Measurements from ENCODE around the gene BTN1A1. TPM values are rescaled to one million over a fixed set of nuclear protein-coding genes. Genes with fewer than 3 reads are reported as not detected.
A peak's percentile ranks its signal among the peaks of the same experiment; 100 is the strongest.

Gene BTN1A1
- total and polyA plus RNA-seq, 9 of the 15 experiments (the other 6 are each of a cell fraction or from before 2014, with no cell fraction given) = 0.01 to 0.15 (median 0.06) TPM; not detected in 4

DNA sequence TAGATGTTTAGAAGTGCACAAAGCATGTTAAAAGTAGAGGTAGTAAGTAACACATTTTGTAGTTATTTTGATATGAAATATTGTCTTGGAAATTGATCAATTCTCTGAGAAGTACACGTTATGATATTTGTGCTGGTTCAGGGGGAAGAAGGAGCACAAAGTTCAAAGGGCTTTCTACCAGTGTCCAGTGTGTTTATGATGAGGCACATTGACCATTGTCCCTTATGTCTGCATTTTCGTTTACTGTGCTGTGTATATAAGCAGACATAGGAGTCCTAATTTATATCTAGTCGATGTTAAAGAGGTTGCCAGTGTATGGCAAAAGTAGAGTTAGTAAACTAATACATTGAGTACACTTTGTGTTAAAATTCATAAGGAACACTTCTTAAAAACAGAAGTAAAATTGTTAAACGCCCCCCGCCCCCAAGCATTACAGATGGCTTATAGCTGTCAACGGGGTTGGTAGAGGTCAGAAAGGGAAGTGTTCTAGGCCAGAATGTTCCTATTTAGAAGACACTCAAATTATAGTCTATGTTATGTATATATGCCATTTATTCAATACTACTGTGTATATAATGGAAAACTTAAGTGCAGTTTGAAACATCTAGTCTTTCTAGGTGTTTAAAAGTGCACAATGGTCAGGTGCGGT lies 24.7 kb downstream of the BTN1A1 start:
- BruUV-seq (replicated peaks) = no TSS peak
- Histone ChIP-seq H3K79me2 (ENCODE audit: control insufficient read depth, insufficient read depth, low read length) (peaks cover 38% of the 10 kb centered on the region), H3K9ac (ENCODE audit: insufficient read depth in 1 of 2, low read depth in 2 of 2, low read length in 2 of 2) (peak overlapping the region in 1 of 2 experiments; percentile 96; a peak in 1 of 4 replicates), H3K36me3 (ENCODE audit: control insufficient read depth, insufficient read depth, low read length) (no peaks in the 10 kb centered on the region; the same call in 2 of the 3 replicates), H3K4me2 (ENCODE audit: insufficient read depth, low read length) (peak overlapping the region; percentile 94), H4K20me1 (replicated peaks; ENCODE audit: control insufficient read depth, insufficient read depth, low read length) (no peaks in the 10 kb centered on the region), H3K9me3 (replicated peaks; ENCODE audit: control insufficient read depth, insufficient read depth, low read depth, low read length) (no peaks in the 10 kb centered on the region), H3K4me3 (no peak overlapping the region), H2AFZ (ENCODE audit: low read depth, low read length) (no peak overlapping the region), H3K4me1 (replicated peaks in 1 of 2; ENCODE audit: control insufficient read depth in 2 of 2, insufficient read depth in 2 of 2, low read length in 2 of 2) (peaks cover 13 to 20% of the 10 kb centered on the region in 2 experiments; a peak in 4 of 5 replicates), H3K27ac (ENCODE audit: extremely low read depth, low read depth, low read length) (peak overlapping the region; percentile 98; the same call in 2 of the 3 replicates), H3K27me3 (ENCODE audit: control insufficient read depth in 2 of 2, insufficient read depth in 2 of 2, low read length in 2 of 2) (no peaks in the 10 kb centered on the region), H3K9me1 (ENCODE audit: control insufficient read depth, insufficient read depth, low read length) (no peaks in the 10 kb centered on the region)
- POLR2A ChIA-PET = interaction anchor here (0.8 to 1.6 kb wide), 8 partner anchors 8 to 608 kb away, joined by 3 to 17 read pairs (median 3); a partner anchor contains a TSS
- DNase-seq (ENCODE audit: extremely low read depth in 1 of 4, low spot score in 3 of 4) = no peak
- WGBS (ENCODE audit: insufficient coverage, low coverage, missing lambda C conversion rate) = 46% methylated on average over 7 of the region's 7 CpGs
- FAIRE-seq = no peak
- intact Hi-C loops (cut with micrococcal nuclease) (no loop called here), in situ Hi-C loops (cut with MboI) (no loop called here)
- CTCF ChIA-PET (ENCODE audit: low intra/inter-chr PET ratio) = no interaction called here
- no peak for ATAC-seq
- no peak for TF ChIP-seq ZFP30 (CRISPR knock-in tag; IDR thresholded peaks at IDR 0.05; ENCODE audit: borderline replicate concordance)
- TF ChIP-seq, protein P1, sequence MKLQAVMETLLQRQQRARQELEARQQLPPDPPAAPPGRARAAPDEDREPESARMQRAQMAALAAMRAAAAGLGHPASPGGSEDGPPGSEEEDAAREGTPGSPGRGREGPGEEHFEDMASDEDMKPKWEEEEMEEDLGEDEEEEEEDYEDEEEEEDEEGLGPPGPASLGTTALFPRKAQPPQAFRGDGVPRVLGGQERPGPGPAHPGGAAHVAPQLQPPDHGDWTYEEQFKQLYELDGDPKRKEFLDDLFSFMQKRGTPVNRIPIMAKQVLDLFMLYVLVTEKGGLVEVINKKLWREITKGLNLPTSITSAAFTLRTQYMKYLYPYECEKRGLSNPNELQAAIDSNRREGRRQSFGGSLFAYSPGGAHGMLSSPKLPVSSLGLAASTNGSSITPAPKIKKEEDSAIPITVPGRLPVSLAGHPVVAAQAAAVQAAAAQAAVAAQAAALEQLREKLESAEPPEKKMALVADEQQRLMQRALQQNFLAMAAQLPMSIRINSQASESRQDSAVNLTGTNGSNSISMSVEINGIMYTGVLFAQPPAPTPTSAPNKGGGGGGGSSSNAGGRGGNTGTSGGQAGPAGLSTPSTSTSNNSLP (IDR thresholded peaks at IDR 0.05; ENCODE audit: borderline replicate concordance, low read depth, low read length) = no peak
- TF ChIP-seq, protein P2, sequence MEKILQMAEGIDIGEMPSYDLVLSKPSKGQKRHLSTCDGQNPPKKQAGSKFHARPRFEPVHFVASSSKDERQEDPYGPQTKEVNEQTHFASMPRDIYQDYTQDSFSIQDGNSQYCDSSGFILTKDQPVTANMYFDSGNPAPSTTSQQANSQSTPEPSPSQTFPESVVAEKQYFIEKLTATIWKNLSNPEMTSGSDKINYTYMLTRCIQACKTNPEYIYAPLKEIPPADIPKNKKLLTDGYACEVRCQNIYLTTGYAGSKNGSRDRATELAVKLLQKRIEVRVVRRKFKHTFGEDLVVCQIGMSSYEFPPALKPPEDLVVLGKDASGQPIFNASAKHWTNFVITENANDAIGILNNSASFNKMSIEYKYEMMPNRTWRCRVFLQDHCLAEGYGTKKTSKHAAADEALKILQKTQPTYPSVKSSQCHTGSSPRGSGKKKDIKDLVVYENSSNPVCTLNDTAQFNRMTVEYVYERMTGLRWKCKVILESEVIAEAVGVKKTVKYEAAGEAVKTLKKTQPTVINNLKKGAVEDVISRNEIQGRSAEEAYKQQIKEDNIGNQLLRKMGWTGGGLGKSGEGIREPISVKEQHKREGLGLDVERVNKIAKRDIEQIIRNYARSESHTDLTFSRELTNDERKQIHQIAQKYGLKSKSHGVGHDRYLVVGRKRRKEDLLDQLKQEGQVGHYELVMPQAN (IDR thresholded peaks at IDR 0.05; ENCODE audit: borderline replicate concordance) = no peak
- no peak for TF ChIP-seq TOE1 (IDR thresholded peaks at IDR 0.05; ENCODE audit: borderline replicate concordance)
- no peak for TF ChIP-seq TOE1 (CRISPR knock-in tag; IDR thresholded peaks at IDR 0.05; ENCODE audit: borderline replicate concordance, low read depth)
- TF ChIP-seq FUS (optimal IDR thresholded peaks at IDR 0.05; ENCODE audit: low read depth, low read length) = no peak
- TF ChIP-seq, protein P3, sequence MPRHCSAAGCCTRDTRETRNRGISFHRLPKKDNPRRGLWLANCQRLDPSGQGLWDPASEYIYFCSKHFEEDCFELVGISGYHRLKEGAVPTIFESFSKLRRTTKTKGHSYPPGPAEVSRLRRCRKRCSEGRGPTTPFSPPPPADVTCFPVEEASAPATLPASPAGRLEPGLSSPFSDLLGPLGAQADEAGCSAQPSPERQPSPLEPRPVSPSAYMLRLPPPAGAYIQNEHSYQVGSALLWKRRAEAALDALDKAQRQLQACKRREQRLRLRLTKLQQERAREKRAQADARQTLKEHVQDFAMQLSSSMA (CRISPR knock-in tag; IDR thresholded peaks at IDR 0.05) = no peak
- TF ChIP-seq, protein P4, sequence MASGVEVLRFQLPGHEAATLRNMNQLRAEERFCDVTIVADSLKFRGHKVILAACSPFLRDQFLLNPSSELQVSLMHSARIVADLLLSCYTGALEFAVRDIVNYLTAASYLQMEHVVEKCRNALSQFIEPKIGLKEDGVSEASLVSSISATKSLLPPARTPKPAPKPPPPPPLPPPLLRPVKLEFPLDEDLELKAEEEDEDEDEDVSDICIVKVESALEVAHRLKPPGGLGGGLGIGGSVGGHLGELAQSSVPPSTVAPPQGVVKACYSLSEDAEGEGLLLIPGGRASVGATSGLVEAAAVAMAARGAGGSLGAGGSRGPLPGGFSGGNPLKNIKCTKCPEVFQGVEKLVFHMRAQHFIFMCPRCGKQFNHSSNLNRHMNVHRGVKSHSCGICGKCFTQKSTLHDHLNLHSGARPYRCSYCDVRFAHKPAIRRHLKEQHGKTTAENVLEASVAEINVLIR (CRISPR knock-in tag; IDR thresholded peaks at IDR 0.05) = no peak
